CD1c-positive myeloid dendritic cell (primary cell): ENCODE results near the gene DNAH2.

ENCODE experiments used
- DNase-seq: peaks from one replicate; pipeline ENCODE4 v3.0.0-alpha.2; 2016; ENCODE audit errors: extremely low spot score

The DNAH2 gene

GRCh38 chr17:7721612-7722011 lies 4.1 kb downstream of the DNAH2 start:
- DNase-seq, result no peak

DNA sequence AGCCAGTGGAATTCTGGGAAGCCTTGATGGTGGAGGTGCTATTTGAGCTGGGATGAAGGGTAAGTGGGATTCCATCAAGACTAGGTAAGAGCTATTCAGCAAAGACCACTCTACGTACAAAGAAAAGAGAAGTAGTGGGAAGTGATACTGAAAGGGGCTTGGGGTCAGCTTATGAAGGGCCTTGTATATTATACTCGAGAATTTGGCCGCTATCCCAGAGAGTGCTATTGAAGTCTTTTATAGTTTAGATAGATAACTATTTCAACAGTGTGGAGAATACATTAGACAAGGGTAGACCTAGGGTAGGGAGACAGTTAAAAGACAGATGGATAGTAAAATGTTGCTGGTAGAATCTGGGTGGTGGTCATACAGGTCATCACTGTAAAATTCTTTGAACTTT lies 10.3 kb downstream of the DNAH2 start:
- no peak for DNase-seq

DNA sequence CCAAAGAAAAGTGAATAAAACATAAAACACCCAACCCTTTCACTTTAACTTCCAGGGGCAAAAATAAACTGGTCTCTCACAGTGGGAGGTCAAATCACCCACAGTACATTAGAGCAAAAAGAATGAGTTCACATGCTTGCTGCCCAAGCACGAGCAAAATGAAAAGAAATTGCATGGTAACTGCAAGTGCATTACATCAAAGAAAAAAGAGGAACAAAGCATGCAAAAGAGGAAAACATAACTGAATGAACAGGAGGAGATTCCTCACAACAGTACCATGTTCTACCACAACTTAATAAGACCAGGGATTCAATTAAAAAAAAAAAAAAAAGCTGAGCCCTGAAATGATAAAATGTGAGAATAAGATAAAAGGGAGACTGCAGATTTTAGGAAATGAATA lies 12.3 kb downstream of the DNAH2 start:
- DNase-seq, result peak; percentile 52

- DNase-seq, result no peak
These were observed 15.5 kb downstream of the DNAH2 start for GRCh38 chr17:7732981-7733539.

DNA sequence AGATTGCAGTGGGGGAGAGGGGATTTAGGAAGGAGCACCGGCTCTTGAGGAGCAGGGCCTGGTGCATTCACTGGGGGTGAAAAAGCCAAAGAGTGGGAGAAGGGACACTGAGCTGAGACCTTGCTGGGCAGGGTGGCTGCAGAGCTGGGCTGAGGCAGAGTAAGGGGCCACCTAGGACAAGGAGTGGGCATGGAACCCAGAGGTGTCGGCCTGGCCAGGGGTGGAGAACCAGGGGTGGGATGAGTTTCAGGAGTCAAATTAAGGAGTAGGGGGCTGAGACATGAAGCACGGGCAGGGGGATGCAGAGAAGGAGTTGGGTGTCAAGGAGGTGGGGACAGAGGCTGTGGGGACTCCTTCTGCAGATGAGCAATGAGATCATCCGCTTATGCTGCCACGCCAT lies 20.1 kb downstream of the DNAH2 start:
- DNase-seq, result no peak

DNA sequence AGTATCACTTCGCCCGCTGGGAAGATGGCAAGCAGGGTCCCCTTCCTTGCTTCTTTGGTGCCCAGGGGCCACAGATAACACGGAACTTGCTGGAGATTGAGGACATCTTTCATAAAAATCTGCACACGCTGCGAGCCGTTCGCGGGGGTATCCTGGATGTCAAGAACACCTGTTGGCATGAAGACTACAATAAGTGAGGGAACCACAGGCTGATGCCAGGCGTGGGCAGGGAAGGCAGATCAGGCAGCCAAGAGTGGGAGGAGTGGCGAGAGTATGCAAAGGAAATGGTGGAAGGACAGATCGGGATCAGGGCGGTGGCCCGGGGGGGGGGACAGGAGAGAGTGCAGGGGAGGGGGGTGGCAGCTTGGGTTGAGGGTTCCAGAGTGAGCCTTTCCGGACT lies 22.2 kb downstream of the DNAH2 start:
- DNase-seq, result no peak

DNA sequence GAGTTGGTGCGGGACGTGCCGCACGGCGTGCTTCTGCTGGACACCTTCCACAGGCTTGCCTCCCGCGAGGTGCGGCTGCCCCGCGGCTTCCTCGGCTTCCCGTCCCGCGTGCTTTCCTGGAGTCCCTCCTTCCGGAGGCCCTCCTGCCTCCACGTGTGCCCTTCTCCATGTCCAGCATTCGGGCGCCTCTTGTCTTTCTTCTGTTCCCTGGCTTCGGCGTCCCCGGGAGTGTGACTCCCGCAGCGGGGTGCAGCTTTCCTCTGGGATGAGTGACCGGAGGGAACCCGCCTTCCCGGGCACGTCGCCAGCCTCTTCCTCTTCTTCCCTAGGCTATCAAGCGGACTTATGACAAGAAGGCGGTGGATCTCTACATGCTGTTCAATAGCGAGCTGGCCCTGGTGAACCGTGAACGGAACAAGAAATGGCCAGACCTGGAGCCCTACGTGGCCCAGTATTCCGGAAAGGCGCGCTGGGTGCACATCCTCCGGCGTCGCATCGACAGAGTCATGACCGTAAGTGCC lies 23.0 kb downstream of the DNAH2 start:
- DNase-seq, result no peak

GRCh38 chr17:7742729-7743128 lies 25.2 kb downstream of the DNAH2 start:
- DNase-seq, result no peak

DNA sequence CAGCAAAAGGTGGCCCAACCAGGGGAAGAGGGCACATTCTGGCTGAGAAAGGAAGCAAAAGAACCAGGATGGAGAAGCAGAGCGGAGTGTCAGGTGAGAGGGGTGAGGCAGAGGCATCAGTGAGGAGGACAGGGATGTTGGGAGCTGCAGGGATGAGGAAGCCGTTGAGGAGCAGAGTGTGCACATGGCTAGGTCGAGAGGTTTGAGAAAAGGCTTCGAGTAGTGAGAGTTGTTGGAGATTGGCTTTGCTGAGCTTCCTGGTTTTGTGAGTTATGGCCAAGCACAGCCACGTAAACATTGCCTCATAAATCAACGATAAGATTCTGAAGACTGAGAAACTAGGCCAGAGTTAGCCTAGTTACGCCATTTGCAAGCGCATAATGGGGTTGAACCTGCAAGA lies 26.9 kb downstream of the DNAH2 start:
- no peak for DNase-seq

DNA sequence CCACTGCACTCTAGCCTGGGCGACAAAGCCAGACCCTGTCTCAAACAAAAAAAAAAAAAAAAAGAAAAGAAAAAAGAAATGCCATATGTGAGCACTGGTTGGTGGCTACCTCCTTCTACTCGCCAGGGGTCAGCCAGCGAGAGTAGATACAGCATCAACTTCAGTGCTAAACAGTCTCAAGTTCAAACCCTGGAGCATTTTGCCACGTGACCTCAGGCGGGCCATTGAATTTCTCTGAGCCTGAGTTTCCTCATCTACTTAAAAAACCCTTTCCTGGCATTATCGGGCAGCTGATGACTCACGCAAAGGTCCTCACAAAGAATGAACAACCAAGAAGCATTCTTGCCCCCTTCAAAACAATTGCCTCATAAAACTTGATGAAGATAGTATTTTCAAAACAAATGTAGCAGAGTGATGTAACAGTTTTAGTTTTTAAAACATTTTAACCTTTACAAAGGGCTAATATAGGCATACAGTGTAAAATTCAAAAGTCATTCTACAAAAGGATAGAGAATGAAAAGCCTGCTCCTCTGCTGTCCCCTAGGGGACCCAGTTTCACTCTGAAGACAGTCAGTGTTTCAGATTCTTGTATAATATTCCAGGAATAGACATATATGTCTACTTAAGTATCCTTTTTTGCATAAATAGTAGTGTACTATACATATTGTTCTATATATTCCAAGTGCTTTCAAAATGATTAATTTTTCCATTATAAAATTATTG lies 28.4 kb downstream of the DNAH2 start:
- peak; percentile 20 for DNase-seq

DNA sequence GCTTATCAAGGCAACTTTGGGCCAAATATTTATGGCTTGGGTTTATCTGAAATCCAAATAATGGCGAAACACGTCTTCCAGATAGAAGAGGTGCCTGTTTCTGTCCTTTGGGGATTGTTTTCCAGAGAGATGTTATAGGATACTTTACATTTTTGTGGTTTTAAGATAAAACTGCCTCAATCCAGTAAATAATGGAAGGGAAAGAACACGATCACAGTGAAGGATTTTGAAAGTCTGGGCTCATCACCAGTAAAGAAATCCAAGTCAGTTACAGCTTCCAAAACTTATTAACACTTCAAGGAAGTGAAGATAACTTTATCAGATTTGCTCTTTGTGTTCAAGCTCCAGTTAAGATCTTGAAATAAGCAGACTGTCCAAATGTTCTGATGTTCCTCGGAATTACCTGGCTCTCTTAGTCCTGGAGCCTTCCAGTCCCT lies 30.1 kb downstream of the DNAH2 start:
- DNase-seq, result no peak

- no peak for DNase-seq
These were observed 30.7 kb downstream of the DNAH2 start for GRCh38 chr17:7748076-7748775.

DNA sequence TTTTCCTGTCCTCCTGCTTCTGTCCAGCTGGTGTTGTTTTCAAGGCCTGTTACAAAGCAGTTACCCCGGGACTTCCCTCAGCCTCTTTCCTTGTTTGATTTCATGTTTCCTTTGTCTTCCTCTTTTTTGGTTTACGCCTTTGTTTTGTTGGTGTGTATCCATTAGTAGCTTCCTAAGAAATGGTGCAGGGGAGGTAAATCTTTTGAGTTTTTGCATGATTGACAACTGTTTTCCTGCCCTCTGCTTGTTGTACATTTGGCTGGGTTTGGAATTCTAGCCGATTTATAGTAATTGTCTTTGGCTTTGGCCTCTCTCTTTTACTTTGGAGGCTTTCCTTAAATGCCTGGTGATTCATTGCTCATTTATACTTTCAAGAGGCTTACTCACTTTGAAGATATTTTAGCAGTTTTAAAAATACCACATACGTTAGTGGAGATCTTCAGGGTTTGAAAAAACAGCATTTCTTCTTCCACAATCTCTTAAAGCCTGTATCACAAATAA lies 32.8 kb downstream of the DNAH2 start:
- DNase-seq, result no peak

- no peak for DNase-seq
These were observed 37.1 kb downstream of the DNAH2 start for GRCh38 chr17:7754656-7755055.

GRCh38 chr17:7755095-7755890 lies 37.7 kb downstream of the DNAH2 start:
- no peak for DNase-seq

GRCh38 chr17:7756968-7757367 lies 39.4 kb downstream of the DNAH2 start:
- no peak for DNase-seq

GRCh38 chr17:7763919-7764318 lies 46.4 kb downstream of the DNAH2 start:
- DNase-seq, result no peak

- no peak for DNase-seq
These were observed 49.5 kb downstream of the DNAH2 start for GRCh38 chr17:7767004-7767403.

GRCh38 chr17:7767405-7768021 lies 50.0 kb downstream of the DNAH2 start:
- no peak for DNase-seq

DNA sequence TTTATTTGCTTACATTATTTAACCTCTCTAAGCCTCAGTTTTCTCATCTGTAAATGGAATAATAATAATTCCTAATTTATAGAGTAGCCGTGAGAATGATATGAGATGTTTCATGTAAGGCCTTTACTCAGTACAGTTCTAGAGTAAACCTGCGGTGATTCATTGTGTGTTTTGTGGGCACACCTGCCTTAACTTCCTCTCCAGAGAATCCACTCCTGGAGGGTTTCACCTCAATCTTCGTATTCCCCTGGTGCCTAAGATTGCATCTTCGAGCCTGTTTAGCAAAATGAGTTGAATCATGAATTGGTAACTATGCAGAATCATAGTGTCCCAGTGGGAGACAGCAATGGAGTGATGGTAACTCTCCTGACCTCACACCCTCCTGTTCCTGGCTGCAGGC lies 52.3 kb downstream of the DNAH2 start:
- DNase-seq, result no peak

DNA sequence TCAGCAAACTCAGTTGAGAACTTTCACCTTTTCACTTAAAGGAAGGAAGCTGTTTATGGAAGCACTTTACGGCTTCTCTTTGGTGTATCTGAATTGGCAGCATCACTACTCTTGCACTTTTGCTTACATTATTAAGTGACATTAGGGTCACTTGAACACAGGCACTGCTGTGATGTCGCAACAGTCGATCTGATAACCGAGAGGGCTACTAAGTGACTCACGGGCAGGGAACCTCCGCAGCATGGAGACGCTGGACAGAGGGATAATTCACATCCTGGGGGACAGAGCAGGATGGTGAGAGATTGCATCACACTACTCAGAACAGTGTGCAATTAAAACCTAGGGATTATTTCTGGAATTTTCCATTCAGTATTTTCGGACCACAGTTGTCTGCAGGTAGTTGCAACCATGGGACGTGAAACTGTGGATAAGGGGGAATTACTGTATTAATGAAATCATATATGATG lies 56.5 kb downstream of the DNAH2 start:
- no peak for DNase-seq
